HG03045 (cell line): ENCODE results near the gene NPAS3.

ENCODE experiments used
- ATAC-seq: cut with Tn5 transposase; IDR thresholded peaks from one replicate; pipeline ENCODE4 v1.9.1; 2021; ENCODE audit warnings: mild to moderate bottlenecking, moderate library complexity; ENCODE audit not compliant: unreplicated experiment

NPAS3 gene

DNA sequence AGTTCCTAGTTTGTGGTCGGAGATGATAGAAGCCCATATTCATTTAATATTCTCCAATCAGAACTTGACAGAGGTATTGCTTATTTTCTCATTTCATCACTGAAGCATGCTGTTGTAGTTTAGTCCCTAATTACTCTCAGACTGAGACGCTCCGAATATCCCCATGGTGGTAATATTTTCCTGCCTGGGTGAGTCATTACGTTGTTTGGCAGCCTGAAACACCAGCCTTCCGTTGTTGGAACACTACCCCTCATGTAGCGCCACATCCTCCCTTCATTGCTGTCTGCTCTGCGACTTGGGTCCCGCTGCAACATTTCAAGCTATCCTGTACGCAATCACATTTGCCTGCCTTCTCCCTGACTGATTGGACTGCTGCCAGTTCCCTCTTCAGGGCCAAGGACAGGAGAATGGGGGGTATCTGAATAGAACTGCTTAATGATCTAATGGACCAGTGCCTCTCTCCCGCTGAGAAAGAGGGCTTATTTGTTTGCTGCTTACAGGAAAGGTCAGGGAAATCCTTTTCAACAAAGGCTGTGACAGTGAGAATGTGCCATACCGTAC is 369.1 kb downstream of the NPAS3 start:
- ATAC-seq = no peak

DNA sequence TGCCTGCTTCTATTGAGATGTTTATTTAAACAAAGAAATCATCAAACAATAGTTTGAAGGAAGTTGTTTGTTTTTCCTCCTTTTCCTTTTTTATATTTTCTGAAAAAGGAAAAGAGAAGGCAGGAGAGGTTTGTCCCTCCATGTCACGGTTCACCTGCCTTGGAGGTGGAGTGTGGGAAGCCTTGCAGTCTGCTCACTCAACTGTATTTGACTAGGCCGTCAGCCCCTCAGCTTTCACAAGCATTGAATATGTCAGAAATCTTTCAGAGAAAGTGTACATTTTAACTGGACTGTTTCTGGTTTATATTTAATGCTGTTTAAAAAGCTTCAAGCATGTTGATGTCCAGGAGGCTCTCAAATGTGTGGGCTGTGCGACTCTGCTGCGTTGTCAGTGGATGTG is 370.4 kb downstream of the NPAS3 start:
- no peak for ATAC-seq

DNA sequence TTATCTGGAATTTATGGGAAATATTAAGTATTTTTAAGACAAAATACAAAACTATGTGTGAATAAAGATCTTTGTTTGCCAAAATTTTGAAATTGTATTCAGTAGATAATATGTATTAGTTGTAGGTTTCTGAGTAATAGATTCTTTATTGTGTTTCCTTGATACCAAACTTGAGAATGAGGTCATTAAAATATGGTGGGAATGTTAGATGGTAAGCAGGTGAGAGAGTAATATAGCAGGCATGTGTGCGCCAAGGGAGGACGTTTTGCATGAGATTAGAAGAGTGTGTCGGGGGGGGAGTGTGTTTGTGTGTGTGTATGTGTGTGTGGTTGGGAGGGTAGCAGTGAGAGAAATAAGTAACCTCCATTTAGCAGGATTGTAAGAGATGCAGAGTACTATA is 376.5 kb downstream of the NPAS3 start:
- no peak for ATAC-seq

DNA sequence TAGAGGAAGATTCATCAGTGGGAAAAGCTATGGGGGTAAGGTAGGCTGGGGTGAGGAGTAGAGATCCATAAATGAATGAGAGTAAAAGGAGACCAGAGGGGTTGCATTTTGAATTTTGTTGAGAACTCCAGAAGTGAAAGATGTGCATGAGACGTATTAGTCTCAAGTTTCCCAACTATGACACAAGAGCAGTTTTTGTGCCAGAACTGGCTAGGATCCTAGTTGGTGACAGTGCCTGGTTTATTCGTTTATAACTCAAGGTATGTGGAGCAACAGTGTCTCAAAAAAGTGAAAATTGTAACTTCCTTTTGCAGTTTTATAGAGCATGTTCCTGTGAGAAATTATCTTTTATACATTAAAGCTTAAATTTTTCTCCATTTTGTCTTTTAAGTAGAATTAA is 377.0 kb downstream of the NPAS3 start:
- ATAC-seq = no peak

DNA sequence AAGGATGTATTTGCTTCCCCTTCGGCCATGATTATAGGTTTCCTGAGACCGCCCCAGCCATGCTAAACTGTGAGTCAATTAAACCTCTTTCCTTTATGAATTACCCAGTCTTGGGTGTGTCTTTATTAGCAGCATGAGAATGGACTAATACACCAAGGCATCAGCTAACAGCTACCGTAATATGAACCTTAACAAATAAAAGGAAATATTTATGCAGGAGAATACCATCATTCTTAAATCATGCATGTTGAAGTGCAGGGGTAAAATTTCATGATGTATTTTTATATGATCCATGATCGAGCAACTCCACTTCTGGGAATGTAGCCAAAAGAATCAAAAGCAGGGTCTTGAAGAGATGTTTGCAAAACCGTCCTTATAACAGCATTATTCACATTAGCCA is 379.0 kb downstream of the NPAS3 start:
- ATAC-seq = no peak

DNA sequence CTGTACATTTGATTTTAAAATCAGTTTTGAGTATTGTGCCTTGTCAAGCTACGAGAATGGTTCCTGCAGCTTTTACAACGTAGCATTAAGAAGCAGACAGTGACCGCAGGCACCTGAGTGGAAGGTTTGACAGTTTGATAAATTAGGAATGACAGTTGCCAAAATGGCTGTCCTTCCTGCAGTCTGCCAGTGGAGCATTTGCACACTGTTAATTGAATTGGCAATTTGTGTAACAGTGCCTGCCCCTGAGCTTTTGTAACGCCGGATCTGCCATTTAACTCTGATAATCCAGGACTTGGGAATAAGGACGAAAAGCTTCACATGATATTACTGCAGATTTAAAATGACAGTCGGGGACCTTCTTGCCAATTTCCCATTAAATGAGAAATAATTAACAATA is 385.3 kb downstream of the NPAS3 start:
- ATAC-seq = no peak

DNA sequence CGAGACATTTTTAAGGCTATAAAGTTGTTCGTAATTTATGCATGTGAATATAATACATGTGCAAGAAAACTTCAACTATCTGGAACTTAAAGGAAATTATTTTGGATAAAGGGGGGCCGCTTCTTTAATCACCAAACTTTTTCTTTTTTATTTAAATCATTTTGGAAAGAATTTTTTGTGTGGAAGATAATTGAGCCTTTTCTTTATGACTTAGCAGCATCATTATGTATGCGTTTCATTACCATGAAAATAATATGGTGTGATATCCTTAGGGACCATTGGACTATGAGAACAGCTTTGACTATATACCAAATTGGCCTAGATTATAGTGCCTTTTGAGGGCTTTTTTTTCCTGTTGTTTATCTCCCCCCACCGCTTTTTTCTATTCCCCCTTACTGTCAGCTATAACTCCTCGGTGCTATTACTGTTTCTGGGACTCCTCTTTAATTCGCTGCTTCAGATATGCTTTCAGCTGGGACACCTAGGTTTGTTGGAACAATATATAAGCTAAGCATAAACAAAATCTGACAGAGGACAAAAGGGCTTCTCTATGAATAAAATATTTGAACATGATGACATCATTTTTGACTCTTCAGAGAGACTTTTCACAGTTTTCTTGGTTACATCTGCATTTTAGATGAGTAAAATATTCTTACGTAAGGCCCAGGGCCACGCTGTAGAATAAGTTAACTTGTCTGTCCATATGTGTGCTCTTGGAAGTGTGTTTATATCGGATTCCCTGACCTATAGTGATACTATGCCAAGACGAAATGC is 392.7 kb downstream of the NPAS3 start:
- ATAC-seq = no peak

DNA sequence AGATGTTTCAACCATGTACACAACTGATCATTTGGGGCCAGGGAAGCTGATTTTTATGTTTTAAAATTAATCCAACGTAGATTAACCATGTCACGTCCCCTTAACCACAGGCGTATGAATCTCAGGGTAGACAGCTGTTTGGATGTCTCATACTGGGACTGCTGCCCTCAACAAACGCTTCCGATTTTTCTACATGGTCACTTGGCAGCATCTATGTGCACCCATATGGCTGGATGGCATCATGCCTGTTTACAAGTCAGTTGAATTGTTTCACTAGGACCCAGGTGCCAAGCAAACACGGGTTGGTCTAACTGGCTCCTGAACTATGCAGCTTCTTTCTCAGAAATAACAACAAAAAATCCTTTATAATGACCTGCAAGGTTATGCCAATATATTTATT is 393.8 kb downstream of the NPAS3 start:
- no peak for ATAC-seq

DNA sequence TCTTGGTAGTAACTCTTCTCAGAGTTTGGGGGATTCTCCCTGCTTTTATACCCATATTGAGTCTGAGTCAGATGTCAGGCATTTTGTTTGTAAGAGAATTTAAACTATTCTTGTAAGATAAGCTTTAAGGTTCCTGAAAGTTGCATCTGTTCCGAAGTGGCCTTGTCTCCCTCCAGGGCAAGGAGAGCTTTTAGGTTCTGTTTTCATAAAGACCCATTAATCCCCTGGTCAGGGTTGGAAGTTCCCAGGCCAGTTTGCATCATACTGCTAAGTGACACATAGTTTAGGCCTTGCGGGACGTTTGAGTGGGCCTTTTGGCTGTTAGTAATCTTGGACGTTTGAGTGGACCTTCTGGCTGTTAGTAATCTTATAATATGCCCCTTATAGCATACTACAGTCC is 396.7 kb downstream of the NPAS3 start:
- no peak for ATAC-seq

DNA sequence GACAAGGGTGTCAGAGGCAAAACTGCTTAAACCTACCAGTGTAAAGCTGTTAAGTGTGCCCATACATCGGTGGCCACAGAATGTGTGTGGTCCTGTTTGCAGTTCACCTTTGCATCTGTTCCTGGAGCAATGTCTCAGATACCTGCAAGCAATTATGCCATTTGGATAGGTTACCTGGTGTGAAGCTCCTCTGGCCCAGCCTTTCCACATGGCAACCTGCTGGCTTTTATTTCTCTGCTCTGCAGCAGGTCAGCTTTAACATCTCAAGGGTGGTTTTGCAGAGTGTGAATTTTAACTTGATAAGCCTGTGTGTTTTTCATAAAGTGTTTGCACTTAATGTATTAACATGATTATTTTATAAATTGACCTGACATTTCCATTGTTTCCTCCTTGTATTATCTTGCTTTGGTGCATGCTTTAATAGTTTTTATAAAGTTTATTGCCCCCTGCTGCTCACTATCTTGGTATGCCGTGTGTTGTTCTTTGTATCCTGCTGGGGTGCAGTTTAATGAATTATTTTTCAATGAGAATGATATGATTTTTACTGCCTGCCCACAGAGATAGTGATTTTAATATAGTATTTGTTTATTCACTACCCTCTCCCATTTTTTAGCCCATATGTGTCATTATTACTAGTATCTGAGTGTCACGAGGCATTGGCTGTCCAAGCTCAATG is 403.8 kb downstream of the NPAS3 start:
- no peak for ATAC-seq

DNA sequence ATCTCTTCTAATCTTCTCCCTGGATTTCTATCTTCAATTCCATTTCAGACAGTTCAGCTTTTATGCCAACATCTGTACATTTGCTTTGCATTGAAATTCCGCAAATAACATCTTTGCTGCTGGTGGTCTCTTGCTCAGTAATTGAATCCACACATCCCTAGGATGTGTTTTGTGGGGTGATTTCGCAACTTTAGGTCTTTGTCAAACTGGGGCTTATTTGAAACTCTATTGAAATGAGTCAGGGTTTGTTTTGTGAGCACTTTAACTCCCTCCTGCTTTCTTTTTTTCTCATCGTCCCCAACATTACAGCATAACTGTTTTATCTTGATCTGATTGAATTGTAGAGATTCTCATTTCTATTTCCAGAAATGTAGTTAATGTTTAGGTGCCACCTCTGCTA is 404.3 kb downstream of the NPAS3 start:
- no peak for ATAC-seq

DNA sequence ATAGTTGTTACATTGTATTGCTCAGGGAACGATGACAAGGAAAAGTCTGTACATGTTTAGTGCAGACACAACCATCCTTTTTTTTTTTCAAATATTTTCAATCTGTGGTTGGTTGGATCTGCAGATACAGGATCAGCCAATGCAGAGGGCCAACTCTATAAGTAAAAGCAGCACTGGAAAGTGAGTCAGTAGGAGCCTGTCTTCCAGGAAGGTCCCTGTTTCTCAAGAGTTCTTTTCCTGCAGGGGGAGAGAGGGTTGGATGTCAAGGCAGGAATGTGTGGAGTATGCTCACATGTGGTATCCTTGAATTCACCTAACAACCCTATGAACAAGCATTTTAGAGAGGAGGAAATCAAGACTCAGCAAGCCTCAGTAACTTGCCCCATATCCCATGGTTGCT is 409.1 kb downstream of the NPAS3 start:
- no peak for ATAC-seq

DNA sequence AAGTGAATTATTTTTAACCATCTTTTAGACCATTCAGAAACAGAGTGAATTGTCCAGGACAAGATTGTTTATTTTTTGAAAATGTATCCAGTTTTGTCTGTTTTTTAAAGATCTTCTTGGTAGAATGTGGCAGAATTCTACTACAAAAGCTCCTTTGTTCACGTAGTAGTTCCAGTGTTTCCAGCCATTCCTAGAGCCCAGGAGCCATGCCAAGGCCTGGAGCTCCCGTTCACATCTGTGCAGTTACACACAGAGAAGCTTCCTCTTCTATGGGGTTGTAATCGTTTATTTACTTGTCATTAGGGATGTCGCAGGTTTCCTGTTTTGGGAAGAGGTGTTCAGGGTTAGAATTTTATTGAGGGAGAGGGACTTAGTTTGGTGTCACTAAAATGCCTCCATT is 409.8 kb downstream of the NPAS3 start:
- no peak for ATAC-seq

DNA sequence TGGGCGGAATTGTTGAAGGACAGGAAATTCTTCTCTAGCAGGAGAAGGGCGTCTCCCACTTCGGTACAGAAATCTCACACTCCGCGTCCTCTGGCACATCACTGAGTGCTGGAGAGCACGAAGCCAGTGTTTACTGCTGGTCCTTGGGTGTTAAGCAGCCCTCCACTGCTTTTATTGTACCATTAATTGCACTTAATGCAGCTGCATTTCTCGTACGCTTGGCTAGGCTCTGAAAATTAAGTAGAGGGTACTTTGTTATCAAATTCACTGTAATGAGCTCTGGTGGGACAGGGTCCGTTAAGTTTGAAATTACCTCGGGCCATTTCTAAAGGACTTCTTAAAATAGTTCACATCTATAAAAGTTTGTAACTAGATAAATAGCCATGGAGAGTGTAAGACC is 411.2 kb downstream of the NPAS3 start:
- ATAC-seq = no peak

DNA sequence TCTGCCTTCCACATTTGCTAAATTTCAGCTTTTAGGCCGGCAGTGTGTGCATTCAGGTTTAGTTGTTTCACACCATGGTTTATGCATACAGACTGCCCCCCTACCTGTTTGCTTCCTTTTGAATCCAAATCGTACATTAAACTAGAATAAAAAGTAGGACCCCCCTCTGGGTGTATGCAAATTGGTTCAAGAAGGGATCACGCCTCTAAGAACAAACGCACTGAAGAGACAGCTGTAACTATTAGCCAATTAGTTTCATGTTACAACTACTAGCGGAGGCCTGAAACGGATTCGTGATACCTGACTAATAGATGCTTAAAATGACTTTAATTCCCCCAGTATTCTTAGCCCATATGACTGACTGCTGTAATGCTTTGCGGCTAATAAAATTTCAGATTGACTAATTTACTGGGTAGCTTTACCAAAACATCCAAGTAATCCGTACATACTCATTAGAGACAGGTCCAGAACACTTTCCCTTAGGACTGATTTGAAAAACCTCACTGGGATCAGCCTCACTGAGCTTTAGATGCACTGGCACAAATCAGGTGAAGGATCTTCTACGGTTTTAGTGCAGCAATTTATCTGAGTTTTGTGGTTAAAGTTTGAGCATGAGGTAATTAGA is 411.8 kb downstream of the NPAS3 start:
- no peak for ATAC-seq

DNA sequence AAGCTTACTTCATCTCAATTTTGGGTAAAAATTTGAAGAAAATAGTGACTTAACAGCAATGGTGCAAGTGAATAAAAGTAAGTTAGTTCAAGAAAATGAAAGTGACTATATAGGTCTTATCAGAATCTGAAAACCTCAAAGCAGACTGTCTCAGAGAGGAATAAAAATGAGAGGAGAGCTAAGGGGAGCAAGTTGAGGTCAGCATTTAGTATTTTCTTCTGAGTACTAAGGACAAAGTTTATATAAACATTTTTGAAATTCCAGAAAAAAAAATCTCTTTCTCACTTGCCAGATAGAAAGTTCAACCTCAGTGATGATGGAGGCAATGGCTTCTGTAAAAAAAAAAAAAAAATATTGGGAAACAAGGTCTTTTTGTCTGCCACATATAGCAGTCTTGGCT is 414.1 kb downstream of the NPAS3 start:
- no peak for ATAC-seq

DNA sequence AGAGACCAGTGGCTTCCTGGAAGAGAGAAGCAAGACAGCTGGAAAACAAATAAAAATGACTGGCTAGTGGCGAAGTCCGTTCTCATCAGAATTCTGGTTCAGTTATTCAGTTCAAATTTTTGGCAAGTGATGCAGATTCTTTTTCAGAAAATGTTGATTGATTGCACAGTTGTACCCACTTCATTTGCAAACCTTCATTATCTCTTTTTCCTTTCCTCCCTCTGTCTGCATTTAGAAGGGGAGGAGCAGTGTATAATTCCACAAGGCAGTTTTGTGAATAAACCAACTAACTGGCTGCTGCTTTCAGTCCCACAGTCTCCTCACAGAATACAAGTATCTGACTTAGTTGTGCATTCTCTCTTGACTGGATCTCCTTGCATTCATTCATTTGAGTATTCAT is 417.5 kb downstream of the NPAS3 start:
- no peak for ATAC-seq

DNA sequence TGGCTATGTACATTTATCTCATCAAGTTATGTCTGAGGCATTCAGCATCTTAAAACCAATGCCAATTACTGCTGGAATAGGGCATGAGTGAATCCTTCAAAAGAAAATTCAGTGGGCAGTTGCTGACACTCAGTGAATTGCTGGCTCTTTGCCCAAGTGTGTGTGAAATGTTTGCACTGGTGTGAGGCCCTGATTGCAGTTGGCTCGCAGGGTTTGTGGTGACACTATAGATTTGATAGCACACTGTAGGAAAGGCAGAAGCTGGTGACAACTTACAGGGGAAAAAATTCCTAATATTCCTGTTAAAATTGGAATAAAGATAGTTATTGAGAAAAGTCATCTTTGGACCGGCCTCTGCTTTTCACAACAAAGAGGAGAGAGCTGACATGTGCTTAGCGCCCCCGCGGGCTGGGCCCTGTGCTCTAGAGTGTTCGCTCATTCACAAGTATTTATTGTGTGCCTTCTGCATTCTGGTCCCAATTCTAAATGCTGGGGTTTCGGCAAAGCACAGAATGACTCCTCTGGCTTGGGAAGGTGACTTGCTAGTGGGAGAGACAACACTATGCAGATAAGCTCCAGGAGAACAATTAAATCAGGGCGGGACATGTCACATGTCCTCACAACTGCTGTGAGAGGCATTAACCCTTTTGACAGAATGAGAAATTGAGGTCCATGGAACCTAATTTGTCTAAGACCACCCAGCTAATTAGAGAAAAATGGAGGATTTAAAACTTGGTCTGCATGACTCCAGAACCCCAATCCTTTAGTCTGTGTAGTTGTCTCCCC is 418.7 kb downstream of the NPAS3 start:
- ATAC-seq = no peak

DNA sequence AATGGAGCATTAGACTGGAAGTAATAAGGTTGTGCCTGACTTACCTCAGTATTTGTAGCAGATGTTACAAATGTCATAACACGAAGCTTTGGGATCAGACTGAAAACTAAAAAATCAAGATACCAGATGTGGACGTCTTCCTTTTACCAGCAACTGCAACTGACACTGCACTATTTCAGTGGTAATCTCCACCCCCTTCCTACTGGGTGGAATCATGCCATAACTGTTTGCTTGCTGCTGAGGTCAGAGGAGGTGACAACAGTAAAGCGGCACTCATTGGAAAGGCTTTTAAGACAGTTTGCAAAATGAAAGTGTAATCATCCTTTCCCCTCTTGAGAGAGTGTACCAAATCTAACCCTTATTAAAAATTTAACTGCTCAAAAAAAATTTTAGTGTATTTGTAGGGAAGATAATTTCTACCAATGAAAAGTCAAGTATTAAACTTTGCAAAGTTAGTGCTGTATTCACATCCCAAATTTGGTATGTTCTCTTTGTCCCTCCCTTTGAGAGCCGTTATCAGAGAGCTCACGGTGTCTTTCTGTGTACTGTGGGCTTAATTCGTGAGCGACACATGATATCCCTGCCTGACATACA is 420.7 kb downstream of the NPAS3 start:
- ATAC-seq = no peak

DNA sequence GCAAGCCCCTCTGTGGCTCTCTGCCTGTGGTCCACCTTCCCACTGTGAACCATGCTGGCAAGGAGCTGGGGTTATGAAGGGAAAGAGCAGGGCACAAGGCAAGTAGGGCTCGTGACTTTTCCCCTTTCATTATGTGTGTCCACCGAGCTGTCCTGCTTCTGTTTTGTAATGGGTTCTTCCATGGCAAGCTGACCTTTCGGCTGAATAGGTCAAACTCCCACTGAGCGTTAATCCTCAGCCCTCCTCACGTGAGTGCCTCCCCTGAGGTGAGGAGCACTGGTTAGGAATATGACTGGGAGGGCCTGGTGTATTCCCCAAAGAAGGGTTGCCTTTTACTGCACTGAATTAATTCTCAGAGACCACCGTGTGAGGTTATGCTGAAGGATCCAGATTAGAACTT is 424.3 kb downstream of the NPAS3 start:
- no peak for ATAC-seq

DNA sequence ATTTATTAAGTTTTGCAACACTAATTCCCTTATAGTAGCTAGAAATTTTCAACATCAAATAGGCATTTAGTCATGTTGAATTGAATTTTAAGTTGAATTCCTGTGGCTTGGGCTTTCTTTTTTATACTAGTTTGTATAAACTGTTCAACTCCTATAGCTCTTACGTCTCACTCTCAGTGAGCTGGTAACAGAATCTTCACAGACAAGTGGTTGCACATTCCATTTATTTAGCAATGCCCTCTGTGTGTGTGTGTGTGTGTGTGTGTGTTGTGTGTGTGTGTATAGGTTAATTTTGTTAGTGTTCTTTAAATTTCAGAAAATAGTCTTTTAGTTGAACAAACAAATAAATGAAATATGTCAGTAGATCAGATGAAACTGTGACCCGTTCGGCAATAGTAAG is 425.0 kb downstream of the NPAS3 start:
- ATAC-seq = no peak
